AG08395 (cell line): Measurements from ENCODE around the gene CCDC92.
A peak's percentile ranks its signal among the peaks of the same experiment; 100 is the strongest.

Experiments used
- DNase-seq: peaks from one replicate; pipeline ENCODE4 v3.0.0; 2012; ENCODE audit warnings: mixed read lengths, low spot score

The CCDC92 gene

GRCh38 chr12:123976227-123976826 lies 3.7 kb upstream of the CCDC92 start:
- DNase-seq = no peak

GRCh38 chr12:123973552-123974341 lies 1.1 kb upstream of the CCDC92 start:
- DNase-seq = no peak

- no peak for DNase-seq
These were observed 718 bp downstream of the CCDC92 start for GRCh38 chr12:123971770-123972456.

- no peak for DNase-seq
These were observed 1.2 kb downstream of the CCDC92 start for GRCh38 chr12:123971449-123971769.

GRCh38 chr12:123967121-123967586 lies 5.5 kb downstream of the CCDC92 start:
- no peak for DNase-seq

- peak; percentile 86 for DNase-seq
These were observed 6.0 kb downstream of the CCDC92 start for GRCh38 chr12:123966596-123966995.

- DNase-seq = no peak
These were observed 7.2 kb downstream of the CCDC92 start for GRCh38 chr12:123965382-123965781.

- DNase-seq = no peak
These were observed 8.8 kb downstream of the CCDC92 start for GRCh38 chr12:123963821-123964220.

GRCh38 chr12:123962513-123962912 lies 10.1 kb downstream of the CCDC92 start:
- DNase-seq = no peak

GRCh38 chr12:123961585-123962345 lies 10.9 kb downstream of the CCDC92 start:
- no peak for DNase-seq

- no peak for DNase-seq
These were observed 11.8 kb downstream of the CCDC92 start for GRCh38 chr12:123960856-123961255.

- no peak for DNase-seq
These were observed 12.4 kb downstream of the CCDC92 start for GRCh38 chr12:123960029-123960735.

GRCh38 chr12:123958876-123959275 lies 13.8 kb downstream of the CCDC92 start:
- DNase-seq = no peak

- no peak for DNase-seq
These were observed 14.2 kb downstream of the CCDC92 start for GRCh38 chr12:123958462-123958861.

- DNase-seq = no peak
These were observed 15.4 kb downstream of the CCDC92 start for GRCh38 chr12:123957196-123957595.

GRCh38 chr12:123956249-123956648 lies 16.4 kb downstream of the CCDC92 start:
- no peak for DNase-seq

- DNase-seq = no peak
These were observed 17.8 kb downstream of the CCDC92 start for GRCh38 chr12:123954647-123955350.

- no peak for DNase-seq
These were observed 20.6 kb downstream of the CCDC92 start for GRCh38 chr12:123952037-123952436.

- no peak for DNase-seq
These were observed 21.2 kb downstream of the CCDC92 start for GRCh38 chr12:123951467-123951866.

- no peak for DNase-seq
These were observed 21.9 kb downstream of the CCDC92 start for GRCh38 chr12:123950476-123951349.
